DMS153 (cell line): ENCODE results near the gene OR2B6.
"Not testable (repeated sequence)": the region's sequence is repeated elsewhere in the genome, so short reads cannot be mapped to it uniquely, and the experiment has no call there.

Experiments used
- DNase-seq: peaks from one replicate; lab custom pipeline; 2025; lab: John Stamatoyannopoulos, UW

Gene OR2B6

DNA sequence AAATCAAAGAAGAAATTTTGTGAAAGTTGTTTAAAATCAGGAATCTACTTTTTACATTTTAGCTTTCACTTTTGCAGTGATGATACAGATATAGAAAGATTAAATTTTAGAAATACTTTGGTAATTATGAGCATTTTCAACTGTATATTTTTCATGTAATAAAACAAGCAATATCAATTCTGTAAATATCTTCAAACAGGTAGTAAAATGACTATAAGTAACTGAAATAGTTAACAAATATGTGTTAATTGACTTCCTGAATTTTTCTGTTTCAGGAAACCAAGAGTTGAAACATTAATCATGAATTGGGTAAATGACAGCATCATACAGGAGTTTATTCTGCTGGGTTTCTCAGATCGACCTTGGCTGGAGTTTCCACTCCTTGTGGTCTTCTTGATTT is at the start of gene OR2B6:
Gene OR2B6 (plus strand): TSS at position 301 of the 400 bp plus-strand sequence. CDS start 0 bp downstream, at position 301.
- no peak for DNase-seq

GRCh38 chr6:27908017-27908416 is 49.0 kb upstream of the OR2B6 start:
- DNase-seq, result no peak

DNA sequence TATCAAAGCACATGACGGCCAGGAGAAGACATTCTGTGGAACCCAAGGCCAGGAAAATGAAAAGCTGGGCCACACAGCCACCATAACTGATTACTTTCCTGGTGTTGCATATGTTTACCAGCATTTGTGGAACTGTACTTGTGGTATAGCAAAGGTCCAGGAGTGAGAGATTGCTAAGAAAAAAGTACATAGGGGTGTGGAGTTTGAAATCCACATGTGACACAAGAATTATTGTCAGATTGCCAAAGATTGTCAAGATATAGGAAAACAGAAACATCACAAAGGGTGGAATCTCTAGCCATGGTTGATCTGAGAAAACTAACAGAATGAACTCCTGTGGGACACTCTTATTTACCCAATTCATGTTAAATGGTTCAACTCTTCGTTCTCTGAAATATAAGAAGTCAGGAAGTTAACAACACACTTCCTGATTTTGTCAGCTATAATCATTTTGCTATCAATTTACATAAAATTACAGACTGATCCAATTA is 45.0 kb upstream of the OR2B6 start, which contains the start of gene OR2B2:
Gene OR2B2 (minus strand): TSS at position 441 of the 491 bp plus-strand sequence. CDS start 77 bp downstream, at position 364.
- DNase-seq, result no peak

DNA sequence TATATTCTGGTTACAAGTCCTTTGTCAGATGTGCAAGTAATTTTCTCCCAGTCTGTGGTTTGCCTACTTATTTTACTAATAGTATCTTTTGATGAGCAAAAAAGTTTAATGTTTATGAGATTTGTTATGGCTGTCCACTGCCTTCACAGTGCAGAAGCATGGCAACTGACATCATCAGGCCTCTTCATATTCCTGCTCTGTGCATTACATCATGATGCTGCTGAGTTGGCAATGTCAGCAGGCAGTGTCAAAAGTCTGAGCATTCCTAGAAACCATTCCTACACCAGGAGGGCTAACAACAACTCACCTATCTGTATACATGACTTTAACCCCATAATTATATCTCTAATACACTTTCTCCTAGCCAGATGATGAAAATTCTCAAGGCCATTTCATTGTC is 34.1 kb upstream of the OR2B6 start:
- DNase-seq, result no peak

- no peak for DNase-seq
Observed at GRCh38 chr6:27924179-27924578, 32.9 kb upstream of the OR2B6 start.

GRCh38 chr6:27928041-27928440 is 29.0 kb upstream of the OR2B6 start:
- DNase-seq, result not testable (repeated sequence)

DNA sequence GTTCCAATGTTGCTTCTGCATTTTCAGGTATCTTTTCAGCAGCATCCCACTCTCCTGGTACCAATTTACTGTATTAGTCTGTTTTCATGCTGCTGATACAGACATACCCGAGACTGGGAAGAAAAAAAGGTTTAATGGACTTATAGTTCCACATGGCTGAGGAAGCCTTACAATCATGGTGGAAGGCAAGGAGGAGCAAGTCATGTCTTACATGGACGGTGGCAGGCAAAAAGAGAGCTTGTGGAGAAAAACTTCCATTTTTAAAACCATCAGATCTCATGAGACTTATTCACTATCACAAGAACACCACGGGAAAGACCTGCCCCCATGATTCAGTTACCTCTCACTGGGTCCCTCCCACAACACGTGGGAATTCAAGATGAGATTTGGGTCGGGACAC is 27.1 kb upstream of the OR2B6 start:
- not testable (repeated sequence) for DNase-seq

GRCh38 chr6:27931209-27931608 is 25.8 kb upstream of the OR2B6 start:
- no peak for DNase-seq

GRCh38 chr6:27940766-27941165 is 16.3 kb upstream of the OR2B6 start:
- DNase-seq, result no peak

DNA sequence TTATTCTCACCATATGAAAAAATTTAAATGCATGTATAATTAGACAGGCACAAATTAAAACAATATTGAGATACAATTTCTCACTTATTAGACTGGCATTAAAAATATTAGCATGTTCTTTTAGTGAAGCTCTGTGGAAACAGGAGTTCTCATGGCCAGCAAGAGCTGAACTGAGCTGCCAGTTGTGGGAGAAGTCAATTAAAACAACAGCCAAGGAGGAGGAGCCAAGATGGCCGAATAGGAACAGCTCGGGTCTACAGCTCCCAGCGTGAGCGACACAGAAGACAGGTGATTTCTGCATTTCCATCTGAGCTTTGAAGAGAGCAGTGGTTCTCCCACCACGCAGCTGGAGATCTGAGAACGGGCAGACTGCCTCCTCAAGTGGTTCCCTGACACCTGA is 14.0 kb upstream of the OR2B6 start:
- not testable (repeated sequence) for DNase-seq

DNA sequence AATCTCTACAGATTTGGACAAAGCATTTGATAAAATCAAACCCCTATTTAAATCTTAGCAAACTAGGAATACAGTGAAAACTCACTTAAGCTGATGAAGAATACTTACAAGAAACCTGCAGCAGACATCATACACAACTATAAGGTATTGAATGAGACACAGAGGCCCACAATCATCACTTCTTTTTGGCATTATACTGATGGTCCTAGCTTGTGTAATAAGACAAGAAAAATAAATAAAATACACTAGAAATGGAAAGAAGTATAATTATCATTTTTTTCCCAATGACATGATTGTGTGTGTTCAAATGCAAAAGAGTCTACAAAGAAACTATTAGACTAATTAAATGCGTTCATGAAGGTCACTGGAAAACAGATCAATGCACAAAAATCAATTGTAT is 8.8 kb upstream of the OR2B6 start:
- DNase-seq, result no peak

- DNase-seq, result no peak
Observed at GRCh38 chr6:27951040-27951439, 6.0 kb upstream of the OR2B6 start.

- no peak for DNase-seq
Observed at GRCh38 chr6:27957516-27957915, 475 bp downstream of the OR2B6 start.

DNA sequence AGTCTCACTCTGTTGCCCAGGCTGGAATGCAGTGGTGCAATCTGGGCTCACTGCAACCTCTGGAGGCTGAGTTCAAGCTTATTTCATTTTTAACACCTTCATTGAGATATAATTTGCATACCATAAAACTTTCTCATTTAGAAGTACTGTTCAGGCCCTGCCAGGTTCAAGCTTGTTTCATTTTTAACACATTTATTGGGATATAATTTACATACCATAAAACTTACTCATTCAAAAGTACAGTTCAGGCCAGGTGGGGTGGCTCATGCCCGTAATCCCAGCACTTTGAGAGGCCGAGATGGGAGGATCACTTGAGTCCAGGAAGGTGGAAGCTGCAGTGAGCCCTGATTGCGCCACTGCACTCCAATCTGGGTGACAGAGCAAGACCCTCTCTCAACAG is 5.5 kb downstream of the OR2B6 start:
- no peak for DNase-seq

DNA sequence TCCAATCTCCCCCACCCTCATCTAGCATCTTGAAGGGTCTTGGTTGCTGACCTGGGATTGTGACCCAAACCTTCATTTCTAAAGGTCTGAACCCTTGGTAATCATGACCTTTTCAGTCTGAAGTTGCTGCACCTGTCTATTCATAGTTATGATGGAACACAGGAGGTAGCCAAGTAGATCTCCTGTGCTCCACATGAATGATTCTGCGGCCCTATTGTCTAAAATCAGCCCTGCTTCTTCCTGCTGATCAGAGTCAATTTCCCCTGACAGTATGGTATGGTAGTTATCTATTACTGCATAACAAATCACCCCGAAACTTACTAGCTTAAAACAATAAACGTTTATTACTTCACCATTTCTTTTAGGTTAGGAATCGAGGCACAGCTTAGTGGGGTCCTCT is 9.0 kb downstream of the OR2B6 start:
- DNase-seq, result no peak

DNA sequence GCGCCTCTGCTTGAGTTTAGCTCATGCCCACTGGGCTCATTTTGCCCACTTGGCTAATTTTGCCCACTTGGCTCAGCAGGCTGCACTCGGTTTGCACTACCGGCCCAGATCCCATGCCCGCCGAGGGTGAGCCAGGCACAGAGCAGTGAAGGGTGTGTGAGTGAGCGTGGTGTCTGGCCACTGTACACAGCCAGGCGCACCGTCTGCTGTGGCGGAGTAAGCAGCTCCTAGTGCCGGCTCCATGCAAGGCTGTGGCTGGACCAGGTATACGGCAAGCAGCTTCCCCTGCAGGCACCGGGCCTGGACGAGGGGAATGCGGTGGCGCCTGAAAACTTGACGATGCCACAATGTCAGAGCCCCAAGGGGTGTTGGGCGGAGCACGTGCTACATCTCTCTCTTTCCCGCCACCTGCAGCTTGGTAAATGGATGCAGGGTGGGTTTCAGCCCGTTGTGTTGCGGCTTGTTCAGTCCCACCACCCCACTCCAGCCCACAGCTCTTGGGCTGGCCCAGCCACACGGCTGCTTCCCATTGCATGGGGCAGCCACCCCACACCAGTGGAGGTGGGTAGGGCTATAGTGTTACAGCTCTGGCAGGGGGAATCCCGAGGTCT is 9.9 kb downstream of the OR2B6 start:
- no peak for DNase-seq

DNA sequence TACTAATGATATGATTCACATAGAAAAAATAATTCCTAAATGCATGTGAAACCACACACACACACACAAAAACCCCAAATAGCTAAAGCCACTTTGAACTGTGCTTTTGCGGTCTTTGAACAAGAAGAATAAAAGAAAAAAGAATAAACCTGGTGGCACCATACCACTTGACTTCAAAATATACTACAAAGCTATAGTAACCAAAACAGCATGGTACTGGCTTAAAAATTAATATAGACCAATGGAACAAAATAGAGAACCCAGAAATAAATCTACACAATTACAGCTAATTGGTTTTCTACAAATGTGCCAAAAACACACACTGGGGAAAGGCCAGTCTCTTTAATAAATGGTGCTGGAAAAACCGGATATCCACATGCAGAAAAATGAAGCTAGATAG is 13.4 kb downstream of the OR2B6 start:
- DNase-seq, result no peak

DNA sequence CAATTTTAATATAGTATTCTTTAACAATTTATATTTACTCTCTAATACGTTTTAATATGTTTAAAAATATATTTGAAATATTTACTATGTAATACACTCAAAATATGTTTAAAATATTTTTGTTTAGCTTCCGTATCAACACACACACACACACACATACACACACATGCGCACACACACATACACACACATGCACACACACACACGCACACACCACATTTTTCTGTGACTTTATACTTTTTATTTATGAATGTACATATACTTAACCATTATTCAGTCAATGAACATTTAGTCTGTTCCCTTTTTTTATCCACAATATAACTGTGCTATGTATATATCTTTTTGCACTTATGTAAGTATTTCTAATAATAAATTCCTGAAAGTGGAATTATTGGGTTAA is 15.7 kb downstream of the OR2B6 start:
- DNase-seq, result no peak

DNA sequence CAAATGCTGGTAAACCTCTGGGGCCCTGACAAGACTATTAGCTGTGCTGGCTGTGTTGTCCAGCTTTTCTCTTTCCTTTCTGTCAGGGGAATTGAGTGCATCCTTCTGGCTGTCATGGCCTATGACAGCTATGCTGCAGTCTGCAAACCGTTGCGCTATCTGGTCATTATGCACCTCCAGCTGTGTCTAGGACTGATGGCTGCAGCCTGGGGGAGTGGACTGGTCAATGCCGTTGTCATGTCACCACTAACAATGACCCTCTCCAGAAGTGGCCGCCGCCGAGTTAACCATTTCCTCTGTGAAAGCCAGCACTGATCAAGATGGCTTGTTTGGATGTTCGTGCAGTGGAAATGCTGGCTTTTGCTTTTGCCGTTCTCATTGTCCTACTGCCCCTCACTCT is 20.3 kb downstream of the OR2B6 start:
- DNase-seq, result no peak

GRCh38 chr6:27978705-27979104 is 21.7 kb downstream of the OR2B6 start:
- DNase-seq, result no peak

DNA sequence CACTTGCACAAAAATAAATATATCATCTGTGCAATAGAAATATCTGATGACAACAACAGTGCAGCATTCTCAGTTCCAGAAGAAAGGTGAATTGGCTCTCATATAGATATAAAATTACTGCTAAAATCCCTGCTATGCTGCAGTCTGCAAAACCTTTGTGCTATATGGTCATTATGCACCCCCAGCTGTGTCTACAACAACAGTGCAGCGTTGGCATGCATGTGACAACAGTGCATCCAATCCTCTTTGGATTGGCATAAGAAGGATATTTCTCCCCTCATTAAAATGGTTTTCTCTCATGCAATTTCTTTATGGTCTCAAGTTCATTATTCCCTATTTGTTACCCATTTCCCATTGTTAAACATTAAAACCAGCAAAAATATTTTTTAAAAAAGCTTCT is 23.1 kb downstream of the OR2B6 start:
- no peak for DNase-seq

- no peak for DNase-seq
Observed at GRCh38 chr6:27986928-27987725, 30.1 kb downstream of the OR2B6 start.

DNA sequence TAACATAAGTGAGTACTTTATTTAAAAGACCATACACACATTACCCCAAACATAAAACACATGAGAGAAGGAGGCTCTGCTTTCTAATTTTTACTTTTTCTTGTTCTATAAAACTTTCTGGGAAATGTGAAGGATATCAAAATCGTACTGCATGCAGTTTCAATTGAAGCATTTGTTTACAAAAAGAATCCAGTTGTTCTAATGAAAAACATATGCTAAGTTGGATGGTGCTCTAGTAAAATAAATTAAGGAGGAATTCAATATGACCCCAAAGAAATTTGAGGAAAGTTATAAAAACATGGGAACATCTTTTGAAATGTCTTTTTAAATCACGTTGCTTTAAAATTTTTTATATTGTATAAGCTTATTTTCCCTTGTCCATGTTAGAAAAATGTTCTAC is 37.6 kb downstream of the OR2B6 start:
- DNase-seq, result no peak
